Left kidney (tissue), 2 donors: ENCODE results near the gene NEK10. TPM values are rescaled to one million over a fixed set of nuclear protein-coding genes. Genes with fewer than 3 reads are reported as not detected.

Experiments used
- DNase-seq: peaks from one replicate; pipeline ENCODE4 v3.0.0-alpha.2; 2013
- polyA plus RNA-seq: library from polyadenylated mRNA; unstranded; fragments of 120-200 nt; gene quantifications from one replicate; pipeline ENCODE4 v1.2.1, GENCODE V29; 2013; ENCODE audit not compliant: insufficient read length

NEK10 gene
- polyA plus RNA-seq, 1 donor = 2.3 TPM

DNA sequence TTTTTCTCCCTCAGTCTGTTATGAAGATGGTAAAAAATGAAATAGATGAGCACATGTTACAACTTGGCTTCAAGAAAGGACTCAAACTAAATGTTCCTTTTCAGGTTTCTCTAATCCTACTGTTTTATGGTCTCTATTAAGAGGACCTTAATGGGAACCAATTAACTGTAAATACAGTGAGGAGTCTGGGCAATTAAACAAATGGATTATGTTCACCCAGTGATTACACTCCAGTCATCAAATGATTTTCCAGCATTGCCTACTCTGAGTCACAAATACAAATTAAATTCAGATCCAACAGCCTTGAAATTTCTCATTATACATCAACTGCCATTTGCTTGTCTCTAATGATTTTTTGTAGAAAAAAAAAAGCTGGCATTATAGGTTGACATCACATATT, 129.2 kb downstream of the NEK10 start:
- no peak for DNase-seq

DNA sequence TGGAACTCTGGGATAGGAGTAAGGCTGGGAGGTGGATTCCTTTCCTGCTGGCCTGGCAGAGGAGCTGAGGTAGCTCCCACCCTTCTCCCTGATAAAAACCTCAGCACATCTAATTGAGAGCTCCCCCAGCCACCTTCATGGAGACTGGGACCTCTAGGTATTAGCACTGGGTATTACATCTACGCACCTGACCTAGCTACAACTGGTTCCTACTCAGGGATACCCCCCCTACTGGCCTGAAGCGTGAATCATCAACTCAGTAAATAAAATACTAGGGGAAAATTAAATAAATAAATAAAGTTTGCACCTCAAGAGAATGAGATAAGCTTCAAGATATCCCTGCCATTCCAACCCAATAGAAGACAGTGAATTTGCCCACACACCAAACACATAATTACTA, 140.4 kb downstream of the NEK10 start:
- no peak for DNase-seq

DNA sequence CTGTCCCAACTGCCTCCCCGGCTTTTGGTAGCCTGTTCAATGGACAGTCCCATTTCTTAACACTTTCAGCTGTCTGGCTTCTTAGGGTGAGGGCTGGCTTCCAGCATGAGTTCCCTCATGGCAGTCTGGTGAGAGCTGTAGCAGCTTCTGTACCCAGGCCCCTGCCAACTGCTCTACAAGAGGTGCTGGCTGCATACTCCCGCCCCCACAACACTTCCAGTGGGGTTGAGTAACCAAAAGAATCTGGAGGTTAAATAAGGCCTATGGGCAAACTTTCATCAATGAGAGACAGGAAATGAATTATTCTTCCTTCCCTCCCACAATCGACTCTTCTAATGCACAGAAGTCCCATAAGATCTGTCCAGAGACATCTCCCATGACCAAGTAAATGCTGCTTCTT, 145.0 kb downstream of the NEK10 start:
- DNase-seq = no peak

DNA sequence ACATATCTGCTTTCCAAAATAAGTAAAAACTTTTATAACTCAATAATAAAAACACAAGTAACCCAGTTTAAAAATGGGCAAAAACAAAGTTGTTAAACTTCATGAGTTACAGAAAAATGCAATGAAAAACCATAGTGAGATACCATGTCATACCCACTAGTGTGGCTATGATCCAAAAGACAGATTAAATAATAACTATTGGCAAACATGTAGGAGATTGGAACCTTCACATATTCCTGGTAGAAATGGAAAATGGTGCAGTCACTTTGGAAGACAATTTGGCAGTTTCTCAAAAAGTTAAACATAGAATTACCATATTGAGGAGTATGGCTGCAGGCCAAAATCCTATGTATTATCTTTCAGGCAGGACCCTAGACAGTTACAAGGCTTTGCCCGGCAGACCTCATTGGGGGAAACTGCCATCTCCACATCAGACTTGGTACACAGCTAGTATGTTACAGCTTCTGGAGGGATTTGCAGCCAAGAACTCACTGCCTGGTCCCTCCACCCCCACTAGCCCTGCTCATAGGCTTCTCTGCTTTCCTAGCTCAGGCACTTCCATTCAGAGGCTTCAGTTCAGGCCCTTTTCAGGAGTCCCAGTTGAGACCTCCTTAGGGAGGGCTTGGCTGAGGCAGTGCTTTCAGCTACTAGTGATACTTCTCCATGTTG, 147.8 kb downstream of the NEK10 start:
- DNase-seq = no peak

DNA sequence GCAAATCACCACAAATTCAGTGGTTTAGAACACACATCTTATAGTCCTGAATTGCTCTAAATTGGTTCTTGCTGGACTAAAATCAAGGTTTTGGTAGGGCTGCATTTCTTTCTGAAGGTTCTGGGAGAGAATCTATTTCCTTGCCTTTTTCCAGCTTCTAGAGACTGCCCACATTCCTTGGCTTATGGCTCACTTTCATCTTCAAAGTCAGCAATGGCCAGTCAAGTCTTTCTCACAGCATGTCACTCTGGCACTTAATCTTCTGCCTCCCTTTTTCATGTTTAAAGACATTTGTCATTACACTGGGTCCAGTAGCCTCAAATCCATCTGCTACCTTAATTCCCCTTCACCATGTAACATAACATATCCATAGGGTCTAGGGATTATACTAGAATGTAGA, 149.0 kb downstream of the NEK10 start:
- no peak for DNase-seq

DNA sequence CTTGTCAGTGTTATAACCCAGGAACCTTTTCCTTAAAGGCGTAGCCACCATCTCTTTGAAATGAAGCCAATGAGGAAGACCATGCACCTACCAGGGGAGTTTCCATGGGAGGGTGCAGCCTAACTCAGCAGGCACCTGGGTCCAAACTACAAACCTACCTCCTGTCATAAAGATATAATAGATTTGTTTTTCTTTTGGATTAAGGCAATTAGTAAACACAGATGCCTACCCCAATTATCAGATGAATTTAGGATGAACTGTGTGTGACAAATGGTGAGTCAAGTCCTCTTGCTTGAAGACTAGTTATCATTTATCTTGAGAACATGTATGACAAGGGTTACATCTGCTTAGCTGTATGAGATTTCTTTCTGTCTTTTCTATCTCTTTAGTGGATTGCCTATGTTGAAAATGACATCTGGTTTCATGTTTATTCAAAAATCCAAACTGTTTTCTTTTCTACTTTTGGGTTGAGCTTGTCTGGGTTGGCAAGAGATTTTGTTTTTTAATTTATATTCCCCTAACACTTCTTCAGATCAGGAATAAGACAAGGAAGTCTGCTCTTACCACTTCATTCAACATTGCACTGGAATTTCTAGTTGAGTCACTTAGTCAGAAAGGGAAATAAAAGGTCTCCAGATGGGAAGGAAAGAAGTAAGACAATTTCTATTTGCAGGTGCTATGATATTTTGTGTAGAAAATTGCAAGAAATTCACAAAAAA, 149.9 kb downstream of the NEK10 start:
- DNase-seq = no peak

DNA sequence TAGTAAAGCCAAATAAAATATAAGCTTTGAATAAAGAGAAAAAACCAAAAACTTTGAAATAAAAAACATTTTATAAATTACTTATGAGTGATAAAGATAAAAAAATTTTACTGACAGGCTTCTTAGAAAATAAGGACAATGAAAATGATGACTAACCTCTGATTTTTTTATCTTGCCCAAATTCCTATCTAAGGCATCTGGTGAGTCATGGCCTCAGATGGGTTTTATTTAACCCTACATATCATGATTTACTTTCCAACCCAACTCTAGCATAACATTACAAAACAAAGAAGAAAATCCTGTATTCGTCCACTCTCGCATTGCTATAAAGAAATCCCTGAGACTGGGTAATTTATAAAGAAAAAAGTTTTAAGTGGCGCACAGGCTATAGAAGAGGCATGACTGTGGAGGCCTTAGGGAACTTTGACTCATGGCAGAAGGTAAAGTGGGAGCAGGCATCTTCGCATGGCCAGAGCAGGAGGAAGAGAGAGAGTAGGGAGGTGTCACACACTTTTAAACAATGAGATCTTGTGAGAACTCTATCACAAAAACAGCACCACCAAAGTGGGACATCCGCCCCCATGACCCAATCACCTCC, 152.1 kb downstream of the NEK10 start:
- DNase-seq = no peak

DNA sequence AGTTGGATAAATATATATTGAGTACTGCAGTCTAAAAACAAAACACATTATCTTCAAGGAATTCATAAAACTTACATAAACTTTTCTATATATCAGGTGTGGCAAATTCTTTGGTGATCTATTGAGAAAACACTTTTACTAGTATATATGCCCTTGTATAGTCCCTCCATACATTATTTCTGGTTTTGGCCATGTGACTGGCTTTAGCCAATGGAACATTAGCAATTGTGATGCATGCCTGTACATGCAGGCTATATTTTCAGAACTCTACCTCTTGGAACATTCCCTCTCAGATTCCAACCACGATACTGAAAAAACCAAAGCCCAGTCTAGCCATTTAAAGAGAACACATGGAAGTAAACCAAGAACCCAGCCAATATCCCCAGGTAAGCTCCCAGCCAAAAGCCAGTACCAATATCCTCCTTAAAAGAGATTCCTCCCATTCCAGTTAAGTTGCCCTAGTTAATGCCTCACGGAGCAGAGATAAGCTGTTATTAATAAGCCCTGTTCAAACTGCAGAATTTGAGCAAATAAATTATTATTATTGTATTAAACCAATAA, 152.8 kb downstream of the NEK10 start:
- DNase-seq = no peak

DNA sequence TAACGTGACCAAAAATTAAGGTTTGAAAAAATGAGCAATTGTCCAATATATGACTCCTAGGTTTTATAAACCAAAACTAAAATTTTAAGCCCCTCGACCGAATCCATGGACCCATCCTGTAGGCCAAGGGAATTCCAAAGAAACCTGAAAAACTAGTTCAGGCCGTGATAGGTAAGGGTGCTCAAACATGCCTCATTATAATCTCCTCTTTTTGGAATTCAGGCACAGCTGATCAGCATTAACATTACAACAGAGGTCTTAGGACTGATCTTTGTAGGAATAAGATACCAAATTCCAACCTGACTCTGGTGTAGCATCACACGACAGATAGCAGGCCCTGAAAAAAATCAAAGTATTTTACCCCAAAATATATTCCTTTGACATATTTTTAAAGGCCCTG, 155.7 kb downstream of the NEK10 start:
- no peak for DNase-seq

DNA sequence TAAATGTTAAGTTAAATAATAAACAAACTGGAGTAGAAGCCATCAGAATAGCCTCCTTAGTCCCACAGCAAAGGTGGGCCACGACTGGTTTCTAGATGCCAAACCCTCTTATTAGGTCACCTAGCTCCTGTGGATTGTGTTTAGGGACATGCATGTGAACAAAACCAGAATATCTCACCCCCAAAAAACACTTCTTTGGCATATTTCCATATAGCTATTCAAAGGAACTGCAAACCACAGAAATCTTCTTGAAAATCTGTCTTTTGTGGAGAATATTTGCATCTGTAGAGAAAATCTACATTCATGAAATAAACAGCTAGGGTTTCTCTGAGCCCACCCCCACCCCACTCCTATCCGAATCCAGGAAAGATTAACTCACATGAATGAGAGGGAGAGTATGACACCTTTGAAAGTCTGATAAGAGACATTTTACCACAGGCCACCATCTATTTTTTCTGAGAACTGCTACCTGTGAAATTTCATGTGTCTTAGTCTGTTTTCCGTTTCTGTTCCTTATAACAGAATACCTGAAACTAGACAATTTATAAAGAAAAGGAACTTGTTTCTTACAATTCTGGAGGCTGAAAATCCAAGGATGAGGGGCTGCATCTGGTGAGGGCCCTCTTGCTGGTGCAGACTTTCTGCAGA, 159.4 kb downstream of the NEK10 start:
- DNase-seq = no peak

DNA sequence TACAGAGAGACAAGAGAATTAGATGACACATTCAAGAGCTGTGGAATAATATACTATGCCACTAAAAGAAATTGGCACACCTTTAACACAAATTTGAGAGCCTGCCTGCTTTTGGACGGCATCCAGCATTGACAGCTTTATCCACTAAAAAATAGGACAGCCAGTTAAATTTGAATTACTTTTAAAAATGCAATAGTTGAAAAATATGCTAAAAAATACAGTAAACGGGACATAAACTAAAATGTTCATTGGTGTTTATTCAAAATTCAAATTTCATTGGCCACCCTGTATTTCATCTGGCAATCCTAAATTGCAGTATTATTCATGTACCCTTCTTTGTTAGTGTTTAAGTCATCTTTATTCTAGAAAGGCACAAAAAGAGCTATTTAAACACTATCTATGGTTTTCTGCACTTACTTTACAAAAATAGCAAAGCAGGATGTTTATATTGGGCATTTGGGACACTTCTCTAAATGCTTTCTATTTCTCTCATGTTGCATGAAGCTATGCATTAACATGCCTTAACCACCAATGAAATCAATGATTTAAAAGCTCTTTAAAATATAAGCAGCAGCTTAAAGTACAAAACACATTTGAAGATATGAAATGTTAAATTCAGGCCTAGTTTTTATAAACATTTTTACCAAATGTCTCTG, 160.1 kb downstream of the NEK10 start:
- DNase-seq = no peak

DNA sequence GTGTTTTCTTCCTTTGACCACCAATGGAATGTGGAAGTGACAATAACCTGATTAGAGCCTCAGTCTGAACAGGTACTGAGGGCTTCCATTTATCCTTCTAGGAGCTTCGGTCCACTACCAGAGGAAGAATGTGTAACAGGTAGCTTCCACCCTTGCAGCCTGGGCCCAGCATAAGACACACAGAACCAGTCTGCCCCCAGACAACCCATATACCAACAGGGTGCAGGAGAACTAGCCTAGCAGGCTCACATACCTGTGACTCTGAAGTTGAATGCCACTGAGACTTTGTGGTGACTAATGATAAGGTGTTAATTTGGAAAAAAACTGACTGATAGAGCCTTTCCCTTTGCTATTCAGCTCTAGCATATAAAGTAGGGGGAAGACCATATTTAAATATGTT, 166.2 kb downstream of the NEK10 start:
- DNase-seq = no peak

DNA sequence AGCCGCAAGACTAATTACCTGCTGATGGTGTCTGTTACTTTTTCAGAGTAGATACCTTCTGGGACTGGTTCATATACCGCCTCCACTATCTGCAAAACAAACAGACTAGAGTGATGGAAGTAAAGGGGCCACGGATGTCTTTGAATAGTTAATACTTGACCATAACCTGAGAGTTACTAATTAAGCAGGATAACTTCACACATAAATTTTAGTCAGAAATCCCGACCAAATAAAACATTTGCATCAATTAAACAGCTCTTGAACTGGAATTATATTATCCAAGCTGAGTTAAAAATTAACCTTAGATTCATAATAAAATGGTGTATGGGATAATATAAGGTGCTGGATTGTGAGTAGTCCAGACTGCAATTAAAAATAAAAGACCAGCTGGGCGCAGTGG, 167.7 kb downstream of the NEK10 start:
- peak; percentile 3 for DNase-seq

DNA sequence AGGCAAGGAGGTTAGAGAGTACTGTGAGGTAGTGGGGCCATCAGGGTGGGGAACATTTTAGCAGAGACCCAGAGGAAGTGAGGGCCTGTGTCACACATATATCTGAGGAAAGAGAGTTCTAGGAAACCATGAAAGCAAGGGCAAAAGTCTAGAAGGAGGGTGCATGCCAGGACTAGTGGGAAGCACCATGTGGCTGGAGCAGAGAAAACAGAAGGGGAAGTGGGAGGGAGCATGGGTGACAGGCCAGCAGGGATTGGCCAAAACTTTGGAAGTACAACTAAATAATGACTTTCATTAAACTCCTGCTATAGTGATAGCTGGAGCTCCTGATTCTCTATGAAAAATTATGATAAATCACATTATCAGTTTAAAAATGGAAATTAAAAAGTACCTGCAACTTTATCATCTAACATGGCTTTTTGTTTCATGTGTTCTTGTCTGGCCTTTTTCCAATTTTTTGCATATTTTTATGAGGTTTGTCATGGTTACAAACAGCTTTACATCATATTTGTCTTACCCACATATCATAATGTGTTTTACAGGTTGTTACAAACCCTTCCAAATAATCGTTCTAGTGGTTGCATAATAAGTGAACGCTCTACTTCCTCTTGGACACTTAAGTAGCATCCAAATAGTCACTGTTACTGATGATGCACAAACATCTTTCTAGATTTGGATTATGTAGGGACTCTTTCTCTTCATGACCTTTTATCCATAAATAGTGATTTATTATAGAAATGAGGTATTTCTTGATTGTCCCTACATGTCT, 168.3 kb downstream of the NEK10 start:
- DNase-seq = no peak

DNA sequence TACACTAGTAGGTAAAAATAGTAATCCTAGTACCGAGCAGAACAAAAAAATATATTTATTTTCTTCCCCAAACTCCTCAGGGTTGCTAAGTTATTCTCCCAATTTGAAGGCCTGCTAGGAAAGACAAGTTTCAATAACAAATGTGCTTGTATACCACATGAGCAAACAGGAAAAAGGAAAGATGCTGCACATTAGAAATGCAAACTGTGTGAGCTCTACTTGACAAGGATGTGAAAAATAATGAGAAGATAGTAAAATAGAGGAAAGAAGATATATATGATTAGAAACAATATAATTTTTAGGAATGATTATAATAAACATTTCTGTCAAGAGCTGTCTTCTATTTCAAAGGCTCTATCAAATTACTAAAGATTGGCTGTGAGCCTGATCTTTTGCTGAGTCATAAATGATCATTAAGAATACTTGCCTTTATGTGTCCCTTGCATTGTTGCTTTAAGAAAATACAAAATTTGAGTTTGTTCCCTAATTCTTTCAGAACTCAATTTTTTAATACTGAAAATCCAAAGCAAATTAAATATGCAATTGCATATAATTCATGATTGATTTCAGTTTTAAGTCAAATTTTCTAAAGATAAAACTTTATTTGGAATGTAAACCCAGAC, 174.2 kb downstream of the NEK10 start:
- no peak for DNase-seq

DNA sequence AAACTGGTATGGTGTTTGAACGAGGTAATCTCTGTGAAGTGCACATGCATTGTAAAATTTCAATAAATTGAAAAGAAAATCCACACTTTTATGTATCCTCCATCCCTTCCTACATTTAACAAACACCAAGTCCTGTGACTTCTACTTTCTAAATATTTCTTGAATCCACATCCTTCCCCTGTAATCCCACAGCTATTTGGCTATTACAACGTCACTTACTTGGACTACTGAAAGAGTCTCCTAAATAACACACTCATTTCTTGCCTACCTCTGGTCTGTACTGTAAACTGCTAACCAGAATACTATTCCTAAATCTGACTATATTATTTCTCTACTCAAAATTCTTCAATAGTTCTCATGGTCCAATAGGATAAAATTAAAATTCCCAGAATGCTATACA, 176.1 kb downstream of the NEK10 start:
- DNase-seq = no peak

DNA sequence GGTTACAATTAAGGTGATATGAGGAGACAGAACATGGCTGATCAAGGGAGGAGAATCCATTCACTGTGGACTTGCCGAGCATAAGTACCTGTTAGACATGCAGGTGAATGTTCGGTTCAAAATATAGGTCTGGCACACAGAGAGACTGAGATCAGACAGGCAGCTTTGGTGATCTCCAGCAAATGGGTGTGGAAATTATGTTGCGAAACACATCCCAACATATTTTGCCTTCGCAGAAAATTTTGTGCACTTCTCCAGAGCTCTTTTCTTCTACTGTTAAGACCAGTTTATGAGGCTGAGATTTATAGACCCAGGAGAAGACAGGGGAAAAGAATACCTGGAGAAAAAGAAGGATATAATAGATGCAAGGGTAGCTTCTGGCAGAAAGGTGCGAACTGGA, 183.2 kb downstream of the NEK10 start:
- DNase-seq = no peak

DNA sequence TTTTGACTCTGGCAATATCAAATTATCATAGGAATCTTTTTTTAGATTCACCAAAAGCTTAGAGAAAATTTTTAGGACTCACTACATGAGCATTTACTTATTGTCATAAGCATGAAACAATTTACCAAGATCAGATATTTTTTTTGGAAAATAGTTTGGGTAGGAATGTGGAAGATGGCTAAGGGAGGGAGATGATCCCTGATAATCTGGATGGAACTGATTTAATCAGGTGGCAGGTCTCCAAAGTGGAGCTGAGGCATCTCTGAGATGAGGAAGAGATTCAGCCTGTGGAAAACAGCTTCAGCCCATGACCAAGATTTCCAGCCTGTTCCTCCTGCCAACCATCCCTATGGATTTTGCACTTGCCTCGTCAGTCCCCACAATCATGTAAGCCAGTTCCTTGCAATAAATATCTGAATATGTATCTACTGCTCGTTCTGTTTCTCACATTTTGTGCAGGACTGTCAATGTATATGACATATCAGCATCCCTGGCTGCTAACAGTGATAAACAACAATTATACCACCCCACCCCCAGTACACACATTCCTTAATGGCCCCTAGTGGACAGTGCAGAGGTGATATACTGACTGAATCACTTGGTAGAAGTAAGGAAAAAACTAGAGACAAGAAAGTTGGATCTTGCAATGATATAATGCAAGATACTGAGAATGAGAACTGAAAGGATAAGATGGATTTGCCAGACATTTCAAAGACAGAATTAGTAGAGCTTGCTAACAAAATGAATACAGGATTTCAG, 183.8 kb downstream of the NEK10 start:
- DNase-seq = no peak

DNA sequence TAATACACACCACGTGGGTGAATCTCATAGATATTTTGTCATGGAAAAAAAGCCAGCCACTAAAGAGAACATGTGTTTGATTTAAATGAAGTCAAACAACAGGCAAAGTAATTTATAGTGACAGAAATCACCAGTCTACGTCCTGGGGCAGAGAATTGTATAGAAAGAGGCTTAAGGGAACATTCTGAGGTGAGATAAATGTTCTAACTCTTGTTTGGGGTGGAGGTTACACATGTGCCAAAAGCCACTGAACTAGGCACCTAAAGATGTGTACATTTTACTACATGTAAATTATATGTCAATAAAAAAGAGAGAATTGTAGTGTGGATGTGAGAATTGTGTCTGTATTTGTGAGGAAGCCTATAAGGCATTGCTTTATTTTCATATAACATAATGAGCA, 184.9 kb downstream of the NEK10 start:
- DNase-seq = no peak

DNA sequence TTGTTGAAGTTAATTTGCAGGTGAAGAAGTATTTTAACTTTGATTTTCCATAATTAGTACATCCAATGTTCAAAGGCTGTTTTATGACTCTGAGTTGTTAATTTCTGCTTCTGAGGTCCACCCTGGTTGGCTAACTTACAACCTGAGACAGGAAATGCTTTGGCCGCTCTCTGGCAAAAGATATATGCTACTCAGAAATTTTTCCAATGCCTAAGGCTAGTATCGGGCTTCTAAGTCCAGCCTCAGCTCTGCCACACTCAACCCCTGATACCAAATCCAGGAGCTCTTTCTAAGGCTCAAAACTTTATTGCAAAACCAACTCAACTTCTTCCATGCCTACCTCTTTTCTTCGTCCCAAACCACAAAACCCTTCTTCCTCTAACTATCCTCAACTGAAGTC, 192.9 kb downstream of the NEK10 start:
- no peak for DNase-seq
